ENCODE data around the gene PLA2G3.

The PLA2G3 gene

DNA sequence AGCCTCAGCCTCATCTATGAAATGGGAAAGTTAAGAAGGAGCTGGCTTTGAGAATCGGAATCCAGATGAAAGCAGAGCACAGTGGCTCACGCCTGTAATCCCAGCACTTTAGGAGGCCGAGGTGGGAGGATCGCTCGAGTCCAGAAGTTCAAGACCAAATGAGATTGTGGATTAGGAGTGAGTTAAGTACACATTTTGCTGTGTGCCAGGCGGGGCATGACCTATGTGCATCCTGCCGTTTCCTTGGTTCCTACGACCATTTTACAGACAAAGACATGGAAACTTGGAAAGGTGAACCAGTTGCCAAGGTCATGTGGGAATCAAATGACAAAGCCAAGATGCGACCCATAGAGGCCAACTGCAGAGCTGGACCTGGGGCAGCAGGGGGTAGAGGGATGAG, 4.2 kb downstream of the PLA2G3 start:
- DNase-seq (ENCODE audit: low read depth) = no peak
- H3K4me3 ChIP-seq (ENCODE audit: low read depth, low read length) = no peak overlapping the region
- TF ChIP-seq, protein P1, sequence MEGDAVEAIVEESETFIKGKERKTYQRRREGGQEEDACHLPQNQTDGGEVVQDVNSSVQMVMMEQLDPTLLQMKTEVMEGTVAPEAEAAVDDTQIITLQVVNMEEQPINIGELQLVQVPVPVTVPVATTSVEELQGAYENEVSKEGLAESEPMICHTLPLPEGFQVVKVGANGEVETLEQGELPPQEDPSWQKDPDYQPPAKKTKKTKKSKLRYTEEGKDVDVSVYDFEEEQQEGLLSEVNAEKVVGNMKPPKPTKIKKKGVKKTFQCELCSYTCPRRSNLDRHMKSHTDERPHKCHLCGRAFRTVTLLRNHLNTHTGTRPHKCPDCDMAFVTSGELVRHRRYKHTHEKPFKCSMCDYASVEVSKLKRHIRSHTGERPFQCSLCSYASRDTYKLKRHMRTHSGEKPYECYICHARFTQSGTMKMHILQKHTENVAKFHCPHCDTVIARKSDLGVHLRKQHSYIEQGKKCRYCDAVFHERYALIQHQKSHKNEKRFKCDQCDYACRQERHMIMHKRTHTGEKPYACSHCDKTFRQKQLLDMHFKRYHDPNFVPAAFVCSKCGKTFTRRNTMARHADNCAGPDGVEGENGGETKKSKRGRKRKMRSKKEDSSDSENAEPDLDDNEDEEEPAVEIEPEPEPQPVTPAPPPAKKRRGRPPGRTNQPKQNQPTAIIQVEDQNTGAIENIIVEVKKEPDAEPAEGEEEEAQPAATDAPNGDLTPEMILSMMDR (IDR thresholded peaks at IDR 0.05; ENCODE audit: low read depth, low read length, missing control alignments) = no peak
- in situ Hi-C loops (cut with HindIII; ENCODE audit: low sequenced_read_pairs) = no loop called here

DNA sequence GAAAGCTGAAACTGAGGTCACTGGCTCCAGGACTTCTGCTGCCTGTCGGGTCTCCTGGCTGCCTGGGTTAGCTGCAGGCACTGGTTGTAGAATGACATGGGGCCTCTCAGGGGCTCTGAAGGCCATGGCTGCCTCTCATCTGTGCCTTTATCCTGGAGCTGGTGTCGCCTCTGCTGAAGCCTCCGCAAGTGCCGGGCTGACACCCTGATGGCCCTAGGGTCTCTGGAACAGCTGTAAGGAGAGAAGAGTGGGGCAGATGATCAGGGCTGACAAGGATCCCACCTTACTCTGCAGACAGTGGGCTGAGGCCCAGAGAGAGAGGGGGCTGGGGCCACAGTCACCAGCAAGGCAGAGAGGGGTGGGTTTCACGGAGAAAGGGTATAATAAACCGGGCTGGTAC, 4.6 kb downstream of the PLA2G3 start:
- in situ Hi-C loops (cut with HindIII; ENCODE audit: low sequenced_read_pairs) = no loop called here
- TF ChIP-seq, protein P1 (IDR thresholded peaks at IDR 0.05; ENCODE audit: low read depth, low read length, missing control alignments) = no peak
- no peak overlapping the region for H3K4me3 ChIP-seq (ENCODE audit: low read depth, low read length)
- DNase-seq (ENCODE audit: low read depth) = no peak

DNA sequence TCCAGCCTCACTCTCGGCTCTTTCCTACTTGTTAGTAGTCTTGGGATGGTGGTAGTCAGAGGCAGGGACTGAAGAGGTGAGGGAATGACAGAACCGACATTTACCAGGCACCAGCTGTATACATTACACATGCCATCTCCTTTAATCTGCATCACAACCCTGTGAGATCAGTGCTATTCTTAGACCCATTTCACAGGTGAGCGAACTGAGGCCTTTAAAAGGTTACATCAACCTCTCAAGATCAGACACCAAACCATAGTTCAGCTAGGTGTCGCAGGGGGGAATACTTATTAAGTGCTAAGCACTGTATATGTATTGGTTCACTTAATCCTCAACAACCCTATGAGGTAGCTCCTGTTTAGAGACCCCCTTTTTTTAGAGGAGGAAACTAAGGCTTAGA, 5.6 kb downstream of the PLA2G3 start:
- TF ChIP-seq, protein P1 (IDR thresholded peaks at IDR 0.05; ENCODE audit: low read depth, low read length, missing control alignments) = no peak
- in situ Hi-C loops (cut with HindIII; ENCODE audit: low sequenced_read_pairs) = no loop called here
- DNase-seq (ENCODE audit: low read depth) = no peak
- H3K4me3 ChIP-seq (ENCODE audit: low read depth, low read length) = no peak overlapping the region

DNA sequence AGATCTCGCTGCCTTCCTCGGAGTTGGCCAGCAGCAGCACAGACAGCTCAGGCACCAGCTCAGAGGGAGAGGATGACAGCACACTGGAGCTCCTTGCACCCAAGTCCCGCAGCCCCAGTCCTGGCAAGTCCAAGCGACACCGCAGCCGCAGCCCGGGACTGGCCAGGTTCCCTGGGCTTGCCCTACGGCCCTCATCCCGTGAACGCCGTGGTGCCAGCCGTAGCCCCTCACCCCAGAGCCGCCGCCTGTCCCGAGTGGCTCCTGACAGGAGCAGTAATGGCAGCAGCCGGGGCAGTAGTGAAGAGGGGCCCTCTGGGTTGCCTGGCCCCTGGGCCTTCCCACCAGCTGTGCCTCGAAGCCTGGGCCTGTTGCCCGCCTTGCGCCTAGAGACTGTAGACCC, 6.4 kb downstream of the PLA2G3 start:
- DNase-seq (ENCODE audit: low read depth) = no peak
- no peak overlapping the region for H3K4me3 ChIP-seq (ENCODE audit: low read depth, low read length)
- TF ChIP-seq, protein P1 (IDR thresholded peaks at IDR 0.05; ENCODE audit: low read depth, low read length, missing control alignments) = no peak
- in situ Hi-C loops (cut with HindIII; ENCODE audit: low sequenced_read_pairs) = no loop called here

DNA sequence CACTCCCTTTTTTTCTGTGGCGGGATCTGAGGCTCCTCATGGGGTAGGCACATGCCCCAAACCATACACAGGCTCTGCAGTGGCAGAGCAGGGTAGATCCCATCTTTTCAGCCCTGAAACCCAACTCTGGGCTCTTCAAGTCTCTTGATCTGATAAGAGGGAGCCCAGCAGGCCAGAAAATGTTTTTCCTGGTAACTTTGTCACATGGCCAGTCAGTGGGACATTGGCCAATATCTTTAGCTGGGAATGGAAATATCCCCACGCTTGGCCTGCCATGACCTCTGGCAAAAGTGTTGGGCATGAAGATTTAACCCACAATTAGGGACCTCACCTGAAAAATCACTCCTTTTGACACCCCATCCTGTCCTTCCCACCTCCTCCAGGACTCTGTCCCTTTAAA, 9.4 kb downstream of the PLA2G3 start:
- TF ChIP-seq, protein P1 (IDR thresholded peaks at IDR 0.05; ENCODE audit: low read depth, low read length, missing control alignments) = no peak
- H3K4me3 ChIP-seq (ENCODE audit: low read depth, low read length) = no peak overlapping the region
- DNase-seq (ENCODE audit: low read depth) = no peak
- in situ Hi-C loops (cut with HindIII; ENCODE audit: low sequenced_read_pairs) = no loop called here

DNA sequence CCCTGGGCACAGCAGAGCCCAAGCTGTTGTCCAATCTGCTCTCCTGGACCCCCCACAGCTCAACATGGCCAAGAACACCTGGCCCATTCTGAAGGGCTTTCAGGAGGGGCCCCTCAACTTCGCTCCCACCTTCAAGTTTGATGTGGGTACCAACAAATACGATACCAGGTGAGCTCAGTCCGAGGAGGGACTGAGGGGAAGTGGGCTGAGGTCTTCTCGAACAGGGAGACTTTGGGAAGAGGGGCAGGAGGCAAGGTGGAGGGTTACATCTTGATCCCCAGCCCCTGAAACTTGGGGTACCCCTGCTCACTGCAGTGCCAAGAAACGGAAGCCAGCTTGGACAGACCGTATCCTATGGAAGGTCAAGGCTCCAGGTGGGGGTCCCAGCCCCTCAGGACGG, 12.2 kb downstream of the PLA2G3 start:
- no peak for DNase-seq (ENCODE audit: low read depth)
- in situ Hi-C loops (cut with HindIII; ENCODE audit: low sequenced_read_pairs) = no loop called here
- TF ChIP-seq, protein P1 (IDR thresholded peaks at IDR 0.05; ENCODE audit: low read depth, low read length, missing control alignments) = no peak
- no peak overlapping the region for H3K4me3 ChIP-seq (ENCODE audit: low read depth, low read length)
